Body of pancreas (tissue), 4 donors: ENCODE data around the gene CRX.

ENCODE experiments used
- POLR2A ChIP-seq, 3 donors: fragments of 450-650 bp; IDR thresholded peaks; one replicate each; pipeline ENCODE4 v1.6.1; 2016; ENCODE audit warnings: antibody characterized with exemption in 3 of 3, mild to moderate bottlenecking in 2 of 3
- TF ChIP-seq, protein P1 (sequence below), 7 experiments: fragments of 450-650 bp in 4 of 7; fragments of 200-600 bp in 3 of 7; sonication (generic) in 3 of 7; IDR thresholded peaks; one replicate each; pipeline ENCODE4 v1.5.1; 2016 to 2019; ENCODE audit warnings: antibody characterized with exemption in 7 of 7

DNA sequence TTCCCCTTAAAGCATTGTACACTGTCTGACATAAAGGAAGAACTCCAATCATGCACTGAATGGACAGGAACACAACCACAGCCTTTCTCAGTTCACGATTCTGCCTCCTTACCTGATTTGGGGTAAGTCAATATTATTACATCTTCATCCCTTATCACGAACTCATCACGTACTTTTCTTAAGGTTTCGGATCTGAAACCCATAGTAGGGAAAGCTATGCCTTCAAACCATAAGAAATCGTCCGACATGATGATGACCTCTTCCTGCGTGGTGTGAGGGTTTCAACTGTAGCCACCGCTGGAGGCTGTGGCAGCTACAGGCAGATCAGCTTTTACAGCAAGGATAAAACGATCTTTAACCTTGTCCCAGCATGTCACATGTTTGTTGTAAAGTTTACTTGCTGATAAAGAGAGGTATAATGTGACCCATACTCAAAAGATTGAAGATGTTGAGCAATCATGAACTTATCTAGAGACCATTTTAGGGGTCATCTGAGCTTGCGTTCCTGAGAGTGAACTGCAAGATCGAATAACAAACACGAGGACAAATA, 64.3 kb downstream of the CRX start, which contains the start of gene SULT2A1:
- TF ChIP-seq, protein P1, sequence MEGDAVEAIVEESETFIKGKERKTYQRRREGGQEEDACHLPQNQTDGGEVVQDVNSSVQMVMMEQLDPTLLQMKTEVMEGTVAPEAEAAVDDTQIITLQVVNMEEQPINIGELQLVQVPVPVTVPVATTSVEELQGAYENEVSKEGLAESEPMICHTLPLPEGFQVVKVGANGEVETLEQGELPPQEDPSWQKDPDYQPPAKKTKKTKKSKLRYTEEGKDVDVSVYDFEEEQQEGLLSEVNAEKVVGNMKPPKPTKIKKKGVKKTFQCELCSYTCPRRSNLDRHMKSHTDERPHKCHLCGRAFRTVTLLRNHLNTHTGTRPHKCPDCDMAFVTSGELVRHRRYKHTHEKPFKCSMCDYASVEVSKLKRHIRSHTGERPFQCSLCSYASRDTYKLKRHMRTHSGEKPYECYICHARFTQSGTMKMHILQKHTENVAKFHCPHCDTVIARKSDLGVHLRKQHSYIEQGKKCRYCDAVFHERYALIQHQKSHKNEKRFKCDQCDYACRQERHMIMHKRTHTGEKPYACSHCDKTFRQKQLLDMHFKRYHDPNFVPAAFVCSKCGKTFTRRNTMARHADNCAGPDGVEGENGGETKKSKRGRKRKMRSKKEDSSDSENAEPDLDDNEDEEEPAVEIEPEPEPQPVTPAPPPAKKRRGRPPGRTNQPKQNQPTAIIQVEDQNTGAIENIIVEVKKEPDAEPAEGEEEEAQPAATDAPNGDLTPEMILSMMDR (IDR thresholded peaks at IDR 0.05) = no peak
- TF ChIP-seq POLR2A (IDR thresholded peaks at IDR 0.05) = no peak
